Inferior parietal cortex (tissue), 1 donor: ENCODE results near the gene ATG2A.

ENCODE experiments used
- DNase-seq: peaks from one replicate; pipeline ENCODE4 v3.0.0-alpha.2; 2016; ENCODE audit errors: extremely low spot score

The ATG2A gene

DNA sequence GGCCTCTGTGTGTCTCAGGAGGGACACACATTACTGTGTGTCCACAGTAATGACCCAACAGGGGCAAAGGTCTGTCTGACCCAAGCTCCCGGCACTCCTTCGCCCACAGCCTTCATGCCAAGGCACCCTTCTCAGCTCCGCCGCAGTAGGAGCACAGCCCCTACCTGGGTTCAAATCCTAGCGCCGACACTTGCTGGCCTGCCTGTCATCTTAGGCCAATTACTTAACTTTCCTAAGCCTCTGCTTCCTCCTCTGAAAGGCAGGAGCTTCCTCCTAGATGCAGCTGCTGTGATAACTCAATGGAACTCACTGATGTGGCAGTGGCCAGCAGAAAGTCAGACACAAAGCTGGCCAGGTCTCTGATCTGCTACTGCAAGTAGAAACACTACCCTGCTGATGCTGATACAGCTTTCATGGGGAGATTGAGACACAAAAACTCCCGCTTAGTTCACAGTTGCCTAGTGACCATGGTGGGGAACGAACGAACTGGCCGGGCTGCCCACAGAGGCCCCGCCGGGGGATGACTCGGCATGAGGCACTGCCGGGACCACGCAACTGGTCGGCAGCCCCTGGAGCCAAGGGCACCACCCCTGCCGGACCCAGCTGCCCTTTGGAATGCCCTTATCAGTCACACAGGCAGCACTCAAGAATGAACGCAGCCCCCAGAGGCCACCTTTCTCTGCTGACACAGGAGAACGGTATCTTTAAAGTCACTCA, 46.7 kb downstream of the ATG2A start:
- no peak for DNase-seq

GRCh38 chr11:64869571-64870175, 47.3 kb downstream of the ATG2A start:
- DNase-seq = no peak

DNA sequence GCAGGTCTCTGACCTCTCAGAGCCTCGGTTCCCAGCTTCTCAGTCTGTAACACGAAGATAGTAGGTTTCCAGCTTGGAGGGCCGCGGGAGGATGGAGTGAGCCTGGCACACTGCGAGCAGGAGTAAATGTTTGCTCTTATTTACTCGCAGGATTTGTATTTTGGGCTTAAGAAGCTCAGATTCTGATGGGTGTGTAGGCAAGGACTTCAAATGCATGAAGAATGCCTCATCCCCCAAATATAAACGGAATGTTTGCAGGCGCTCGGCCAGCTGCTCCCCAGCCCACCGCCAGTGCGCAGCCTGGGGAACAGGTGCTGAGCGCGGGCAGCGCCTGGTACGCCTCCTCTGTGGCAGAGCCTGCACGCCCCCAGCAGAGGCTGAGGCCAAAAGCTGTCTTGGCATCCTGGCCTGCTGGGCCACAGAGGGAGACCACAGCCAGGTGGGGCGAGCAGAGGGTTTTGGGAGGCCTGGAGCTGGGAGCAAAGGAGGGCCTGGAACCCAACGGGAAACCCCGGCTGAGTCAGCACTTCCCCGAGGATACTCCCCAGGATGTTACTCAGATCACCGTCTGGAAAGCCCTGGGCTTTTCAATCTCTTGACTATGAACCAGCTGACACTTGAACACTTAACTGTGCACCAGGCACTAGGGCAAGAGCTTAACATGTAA, 48.0 kb downstream of the ATG2A start:
- no peak for DNase-seq

- no peak for DNase-seq
These were observed 49.1 kb downstream of the ATG2A start for GRCh38 chr11:64867748-64868462.

GRCh38 chr11:64866173-64866491, 50.9 kb downstream of the ATG2A start:
- DNase-seq = no peak

DNA sequence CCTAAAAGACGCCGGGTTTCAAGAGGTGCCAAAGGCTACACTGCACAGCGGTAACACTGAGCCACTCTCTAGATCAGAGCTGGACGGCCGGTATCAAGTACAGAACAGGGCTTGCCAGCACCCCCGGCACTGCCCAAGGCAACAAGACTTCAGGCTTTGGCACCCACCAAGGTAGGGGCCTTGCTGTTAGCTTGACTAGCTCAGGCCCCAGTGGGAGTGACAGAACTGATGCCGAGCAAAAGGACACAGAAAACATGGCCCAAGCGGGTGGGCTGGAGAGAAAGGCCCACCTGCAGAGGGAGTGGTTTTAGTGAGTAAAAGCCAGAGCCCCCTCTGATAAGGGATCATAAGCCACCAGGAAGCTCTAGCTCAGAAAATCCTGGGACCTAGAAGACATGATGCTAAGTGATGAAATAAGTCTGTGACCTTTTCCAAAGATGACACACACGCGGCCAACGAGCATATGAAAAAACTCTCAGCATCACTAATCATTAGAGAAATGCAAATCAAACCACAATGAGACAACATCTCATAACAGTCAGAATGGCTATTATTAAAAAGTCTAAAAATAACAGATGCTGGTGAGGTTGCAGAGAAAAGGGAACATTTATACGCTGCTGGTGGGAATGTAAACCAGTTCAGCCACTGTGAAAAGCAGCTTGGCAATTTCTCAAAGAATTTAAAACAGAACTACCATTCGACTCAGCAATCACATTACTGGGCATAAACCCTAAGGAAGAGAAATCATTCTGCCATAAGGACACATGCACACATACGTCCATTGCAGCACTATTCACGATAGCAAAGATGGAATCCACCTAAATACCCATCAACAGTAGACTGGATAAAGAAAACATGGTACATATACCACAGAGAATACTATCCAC, 51.5 kb downstream of the ATG2A start:
- DNase-seq = no peak

GRCh38 chr11:64864473-64865285, 52.3 kb downstream of the ATG2A start:
- DNase-seq = no peak

DNA sequence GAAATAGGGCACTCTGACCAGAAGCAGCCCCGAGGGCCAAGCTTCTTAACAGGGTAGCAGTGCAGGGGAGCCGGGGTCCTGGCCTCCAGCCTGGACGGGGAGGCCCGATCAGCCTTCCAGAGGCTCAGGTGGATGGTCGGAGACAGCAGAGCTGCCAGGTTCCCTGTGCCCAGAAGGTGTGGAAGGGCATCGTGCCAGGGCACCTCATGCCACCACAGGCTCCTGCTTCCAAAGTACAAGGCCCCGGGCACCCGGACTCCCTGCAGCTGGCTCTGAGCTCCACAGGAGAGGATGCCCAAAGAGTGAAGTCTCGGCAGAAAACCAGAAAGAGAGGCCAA, 52.9 kb downstream of the ATG2A start:
- no peak for DNase-seq

DNA sequence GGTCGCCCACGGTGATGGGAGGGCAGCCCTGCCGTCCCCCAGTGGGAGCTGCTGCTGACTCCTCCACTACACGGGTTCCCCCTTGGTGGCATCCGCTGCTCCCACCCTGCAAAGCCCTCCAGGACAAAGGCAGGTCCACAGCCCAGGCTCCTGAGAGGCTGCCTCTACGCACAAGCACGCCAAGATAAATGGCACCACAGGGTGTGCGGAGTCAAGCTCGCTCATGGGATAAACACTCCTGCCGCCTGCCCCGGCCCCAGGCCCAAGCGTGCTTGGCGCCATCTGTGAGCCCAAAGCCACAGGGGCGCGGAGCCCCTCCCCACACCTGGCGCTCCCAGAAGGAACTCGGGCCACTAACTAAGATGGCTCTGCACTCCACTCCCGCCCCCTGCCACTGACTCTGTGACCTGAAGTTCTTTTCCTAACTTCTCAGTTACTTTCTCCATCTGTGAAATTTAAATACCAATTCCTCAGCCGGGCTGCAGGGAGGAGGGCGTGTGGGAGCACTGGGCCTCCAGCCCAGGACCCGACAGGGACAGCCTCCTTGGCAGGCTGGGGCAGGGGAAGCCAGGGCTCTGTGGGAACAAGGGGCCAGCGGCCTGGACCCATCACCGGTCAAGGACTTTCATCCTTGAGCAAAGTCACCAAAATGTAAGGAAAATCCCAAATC, 53.5 kb downstream of the ATG2A start:
- no peak for DNase-seq

DNA sequence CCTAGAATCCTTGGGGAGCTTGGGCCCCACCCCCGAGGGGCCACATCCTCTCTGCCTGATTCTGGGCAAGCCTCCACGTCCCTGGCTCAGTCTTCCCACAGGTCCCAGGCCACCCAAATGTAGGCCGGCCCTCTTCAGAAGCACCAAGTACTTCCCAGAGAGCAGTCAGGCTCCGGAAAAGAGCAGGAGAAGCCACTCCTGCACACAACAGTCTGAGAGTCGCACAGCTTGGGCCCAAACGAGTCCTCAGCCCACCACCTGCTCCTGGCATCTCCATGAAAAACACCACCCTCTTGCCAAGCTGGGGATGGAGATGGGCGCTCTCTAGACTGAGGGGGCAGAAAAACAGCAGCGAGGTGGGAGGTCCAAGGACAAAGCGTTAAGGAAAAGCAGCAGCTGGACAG, 54.0 kb downstream of the ATG2A start:
- DNase-seq = no peak

GRCh38 chr11:64861227-64861975, 55.6 kb downstream of the ATG2A start:
- no peak for DNase-seq

DNA sequence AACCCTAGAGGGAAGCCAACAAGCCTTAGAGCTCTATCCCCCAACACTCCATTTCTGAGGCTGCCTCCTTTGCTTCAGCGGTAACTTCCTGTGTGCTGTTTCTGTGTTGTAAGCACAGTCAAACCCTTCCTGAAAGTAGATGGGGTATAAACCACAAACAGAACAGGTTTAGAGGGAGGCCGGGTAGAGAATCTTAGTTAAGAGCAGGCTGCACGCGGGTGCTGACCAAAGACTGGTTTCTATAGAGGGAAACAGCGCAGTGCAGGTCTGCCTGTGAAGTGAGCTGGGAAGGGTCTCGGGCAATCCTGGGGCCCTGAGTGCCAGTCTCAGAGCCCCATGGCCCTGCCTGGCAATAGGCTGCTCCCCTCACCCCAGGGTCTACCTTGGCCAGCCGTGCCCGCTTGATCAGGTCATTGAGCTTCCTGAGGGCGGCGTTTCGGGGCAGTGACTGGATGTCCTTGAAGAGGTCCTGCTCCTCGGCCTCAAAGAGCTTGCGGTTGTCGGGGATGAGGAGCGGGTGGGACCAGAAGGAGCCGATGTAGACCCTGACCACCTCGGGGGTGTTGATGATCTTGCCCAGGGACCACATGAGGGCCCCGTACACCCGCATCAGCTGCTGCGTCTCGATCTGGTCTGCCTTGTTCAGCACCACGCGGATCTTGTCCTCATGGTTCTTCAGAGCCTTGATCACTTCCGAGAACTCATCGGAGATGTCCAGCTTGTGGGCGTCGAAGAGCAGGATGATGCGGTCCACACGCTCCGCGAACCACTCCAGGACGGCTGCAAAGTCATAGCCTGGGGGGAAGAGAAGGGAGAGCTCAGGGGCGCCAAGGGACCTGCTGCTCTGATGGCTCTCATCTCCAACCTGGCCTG, 57.2 kb downstream of the ATG2A start:
- no peak for DNase-seq

DNA sequence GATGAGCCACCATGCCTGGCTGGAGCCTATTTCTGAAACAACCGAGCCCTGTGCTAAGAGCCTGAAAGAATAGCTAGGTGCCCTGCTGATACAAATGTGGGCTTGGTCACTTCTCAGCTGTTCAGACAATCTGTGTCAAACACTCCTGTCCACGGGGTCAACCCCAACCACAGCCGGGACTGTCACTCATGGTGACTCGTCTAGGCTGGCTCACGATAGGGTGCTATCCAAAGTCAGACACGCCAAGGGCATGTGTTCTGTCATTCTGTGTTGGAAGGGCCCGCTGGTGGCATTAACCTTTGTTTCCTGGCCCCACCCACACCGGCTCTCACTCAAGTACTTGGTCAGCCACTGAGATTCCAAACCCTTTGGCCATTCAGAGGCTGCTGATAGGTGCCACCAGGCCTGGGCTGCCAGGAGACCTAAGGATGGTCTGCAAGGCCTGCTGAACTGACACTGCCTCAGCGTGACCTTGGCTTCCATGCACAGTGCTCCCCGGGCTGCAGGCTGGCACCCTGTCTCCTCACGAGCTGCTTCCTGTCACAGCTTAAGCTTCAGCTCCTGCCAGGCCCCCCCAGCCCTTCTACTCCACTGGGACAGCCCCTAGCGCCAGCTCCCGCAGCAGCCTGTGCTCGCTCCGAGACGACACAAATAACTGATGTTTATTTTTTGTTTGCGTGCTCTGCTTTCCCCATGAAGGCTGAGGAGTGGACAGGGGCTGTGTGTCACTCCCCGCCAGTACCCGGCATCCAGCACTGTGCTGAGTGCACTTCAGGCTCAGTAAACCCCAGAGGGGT, 58.3 kb downstream of the ATG2A start:
- no peak for DNase-seq

- DNase-seq = no peak
These were observed 59.5 kb downstream of the ATG2A start for GRCh38 chr11:64857485-64857884.

GRCh38 chr11:64856382-64857227, 60.4 kb downstream of the ATG2A start:
- DNase-seq = no peak

- no peak for DNase-seq
These were observed 61.3 kb downstream of the ATG2A start for GRCh38 chr11:64855596-64856304.
